GM12864 (cell line): ENCODE measurements around the gene CEP78.

Source experiments
- DNase-seq: peaks from one replicate; pipeline ENCODE4 v3.0.0-alpha.2; 2011; ENCODE audit warnings: low read depth
- H3K4me3 ChIP-seq: 2 replicates; pipeline ENCODE4 v1.5.1; 2011; ENCODE audit warnings: mild to moderate bottlenecking, low read depth, low read length, control low read depth
- TF ChIP-seq, protein P1 (sequence below): IDR thresholded peaks from 2 replicates; pipeline ENCODE4 v1.5.1; 2011; ENCODE audit warnings: low read depth, mild to moderate bottlenecking, moderate library complexity, low read length, control low read depth, inconsistent platforms; ENCODE audit errors: missing control alignments

CEP78 gene

DNA sequence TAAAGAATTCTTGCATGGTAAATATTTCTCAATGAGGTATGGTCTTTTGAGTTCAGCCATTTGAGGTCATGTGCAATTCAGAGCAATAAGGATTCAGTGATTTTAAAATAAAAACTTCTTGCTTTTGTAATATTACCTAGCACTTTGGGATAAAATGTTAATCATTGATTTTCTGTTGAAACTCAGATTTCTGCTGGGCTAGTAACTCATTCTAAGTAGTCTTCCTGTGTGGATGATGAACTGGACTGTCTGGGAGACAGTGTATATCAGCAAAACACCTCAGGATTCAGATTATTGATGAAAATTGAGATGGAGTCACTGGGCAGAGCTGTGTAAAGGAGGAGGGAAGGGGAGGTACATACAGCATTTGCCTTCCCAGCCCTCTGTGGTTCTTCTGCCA is 50.2 kb downstream of the CEP78 start:
- no peak overlapping the region for H3K4me3 ChIP-seq
- TF ChIP-seq, protein P1, sequence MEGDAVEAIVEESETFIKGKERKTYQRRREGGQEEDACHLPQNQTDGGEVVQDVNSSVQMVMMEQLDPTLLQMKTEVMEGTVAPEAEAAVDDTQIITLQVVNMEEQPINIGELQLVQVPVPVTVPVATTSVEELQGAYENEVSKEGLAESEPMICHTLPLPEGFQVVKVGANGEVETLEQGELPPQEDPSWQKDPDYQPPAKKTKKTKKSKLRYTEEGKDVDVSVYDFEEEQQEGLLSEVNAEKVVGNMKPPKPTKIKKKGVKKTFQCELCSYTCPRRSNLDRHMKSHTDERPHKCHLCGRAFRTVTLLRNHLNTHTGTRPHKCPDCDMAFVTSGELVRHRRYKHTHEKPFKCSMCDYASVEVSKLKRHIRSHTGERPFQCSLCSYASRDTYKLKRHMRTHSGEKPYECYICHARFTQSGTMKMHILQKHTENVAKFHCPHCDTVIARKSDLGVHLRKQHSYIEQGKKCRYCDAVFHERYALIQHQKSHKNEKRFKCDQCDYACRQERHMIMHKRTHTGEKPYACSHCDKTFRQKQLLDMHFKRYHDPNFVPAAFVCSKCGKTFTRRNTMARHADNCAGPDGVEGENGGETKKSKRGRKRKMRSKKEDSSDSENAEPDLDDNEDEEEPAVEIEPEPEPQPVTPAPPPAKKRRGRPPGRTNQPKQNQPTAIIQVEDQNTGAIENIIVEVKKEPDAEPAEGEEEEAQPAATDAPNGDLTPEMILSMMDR: no peak
- no peak for DNase-seq

DNA sequence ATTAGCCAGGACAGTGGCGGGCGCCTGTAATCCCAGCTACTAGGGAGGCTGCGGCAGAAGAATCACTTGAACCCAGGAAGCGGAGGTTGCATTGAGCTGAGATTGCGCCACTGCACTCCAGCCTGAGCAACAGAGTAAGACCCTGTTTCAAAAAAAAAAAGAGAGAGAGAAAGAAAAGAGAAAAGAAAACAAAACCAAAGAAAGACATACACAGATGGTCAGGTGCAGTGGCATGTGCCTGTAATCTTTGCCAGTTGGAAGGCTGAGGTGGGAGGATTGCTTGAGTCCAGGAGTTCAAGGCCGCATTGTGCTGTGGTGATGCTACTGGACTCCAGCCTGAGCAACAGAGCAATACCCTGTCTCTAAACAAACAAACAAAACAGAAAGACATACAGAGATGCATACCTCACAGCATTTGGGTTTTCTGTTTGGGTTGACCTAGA is 51.1 kb downstream of the CEP78 start:
- H3K4me3 ChIP-seq: no peak overlapping the region
- TF ChIP-seq, protein P1: no peak
- no peak for DNase-seq

DNA sequence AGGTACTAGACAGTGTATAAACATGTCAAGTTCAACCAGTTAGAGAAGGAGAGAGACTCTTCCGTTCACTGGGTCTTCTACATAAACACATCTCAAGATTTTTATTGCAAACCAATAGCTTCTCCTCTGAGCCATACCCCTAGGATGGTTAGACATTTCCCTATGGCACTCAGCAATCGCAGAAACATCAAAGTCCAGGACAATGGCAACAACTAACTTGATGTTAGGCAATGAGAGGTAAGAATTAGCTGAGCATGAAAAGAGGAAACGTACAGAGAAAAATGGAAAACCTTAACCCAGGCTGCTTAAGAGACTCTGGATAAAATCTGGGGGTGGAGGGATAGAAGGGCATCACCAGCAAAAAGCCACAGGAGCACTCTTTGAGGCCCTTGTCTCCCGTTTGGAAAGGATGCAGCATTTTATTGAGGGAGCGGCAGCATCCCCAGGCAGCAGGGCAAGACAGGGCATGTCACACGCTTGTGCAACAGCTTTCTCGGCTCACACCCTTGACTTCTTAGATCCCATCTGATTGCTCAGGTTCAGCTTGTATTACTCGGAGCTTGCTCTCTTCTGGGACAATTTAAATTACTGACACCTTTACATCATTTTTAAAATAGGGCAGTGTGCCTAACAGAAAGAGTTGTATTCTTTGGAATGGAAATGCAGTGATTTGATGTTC is 52.5 kb downstream of the CEP78 start:
- no peak overlapping the region for H3K4me3 ChIP-seq
- TF ChIP-seq, protein P1: no peak
- no peak for DNase-seq

DNA sequence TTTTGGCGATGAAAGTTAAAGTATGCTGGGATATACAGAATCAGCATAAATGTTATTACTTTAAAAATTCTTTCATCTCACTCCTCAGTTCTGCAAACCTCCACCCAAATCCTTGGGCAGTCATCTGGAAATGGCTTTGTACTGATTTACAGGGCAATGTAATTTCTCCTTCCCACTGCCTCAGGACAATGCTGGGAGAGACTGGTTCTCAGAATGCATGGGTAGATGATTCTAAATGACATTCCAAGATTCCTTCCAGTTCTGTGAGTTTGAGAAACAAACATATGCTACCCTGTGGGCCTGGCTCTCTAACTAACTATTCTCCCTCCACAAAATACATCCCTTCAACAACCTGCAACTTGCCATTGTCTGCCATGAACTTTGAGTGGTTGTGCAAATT is 53.6 kb downstream of the CEP78 start:
- TF ChIP-seq, protein P1: no peak
- DNase-seq: no peak
- H3K4me3 ChIP-seq: no peak overlapping the region

DNA sequence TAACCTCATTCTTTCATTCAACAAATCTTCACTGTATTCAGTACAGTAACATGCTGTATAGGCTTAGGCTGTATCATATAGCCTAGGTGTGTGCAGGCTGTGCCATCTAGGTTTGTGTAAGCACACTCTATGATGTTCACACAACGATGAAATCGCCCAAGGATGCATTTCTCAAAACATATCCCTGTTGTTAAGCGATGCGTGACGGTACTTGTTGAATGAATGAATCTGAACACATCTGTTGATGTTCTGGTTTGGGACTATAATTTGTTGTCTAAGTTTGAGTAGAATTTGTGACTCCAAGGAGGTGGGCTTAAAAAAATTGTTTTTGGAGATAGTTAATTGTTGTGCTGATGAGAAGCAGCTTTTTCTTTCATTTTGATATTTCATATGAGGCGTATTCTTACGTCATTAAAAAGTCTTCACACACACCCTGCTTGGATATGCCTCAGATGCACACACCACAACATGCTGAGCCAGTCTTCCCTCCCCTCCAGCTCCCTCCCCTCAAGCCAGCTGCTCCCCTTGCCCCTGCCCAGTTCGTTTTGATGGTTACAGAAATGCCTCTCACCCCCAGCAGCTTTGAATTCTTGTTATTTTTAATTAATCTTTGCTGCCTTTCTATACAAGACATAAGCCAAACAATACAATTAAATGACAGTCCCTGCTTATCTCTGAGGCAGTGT is 55.5 kb downstream of the CEP78 start:
- DNase-seq: no peak
- no peak overlapping the region for H3K4me3 ChIP-seq
- TF ChIP-seq, protein P1: no peak

DNA sequence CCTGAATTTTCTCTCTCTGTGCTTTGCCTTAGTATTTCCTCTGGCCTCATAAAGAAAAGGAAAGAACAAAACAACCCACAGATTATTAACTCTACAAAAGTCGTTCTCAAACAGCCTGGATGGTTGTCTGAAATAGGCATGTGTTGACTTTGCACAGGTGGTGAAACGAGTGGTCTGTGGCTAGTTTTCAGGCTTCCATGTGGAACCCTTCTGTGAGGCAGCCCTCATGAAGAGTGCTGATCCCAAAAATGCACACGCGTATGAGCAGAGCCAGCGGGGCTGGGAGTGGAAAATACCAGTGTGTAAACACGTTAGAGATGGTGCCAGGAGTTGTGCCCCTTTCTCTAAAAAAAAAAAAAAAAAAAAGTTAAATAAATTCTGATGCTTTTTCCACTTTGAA is 56.2 kb downstream of the CEP78 start:
- no peak overlapping the region for H3K4me3 ChIP-seq
- DNase-seq: no peak
- TF ChIP-seq, protein P1: no peak
